GM19452 (cell line): Measurements from ENCODE around the gene METTL25B.

Experiments
- ATAC-seq: cut with Tn5 transposase; IDR thresholded peaks from one replicate; pipeline ENCODE4 v1.9.1; 2021; ENCODE audit not compliant: unreplicated experiment

The METTL25B gene

GRCh38 chr1:156725683-156726280, 2.5 kb upstream of the METTL25B start:
- no peak for ATAC-seq

- ATAC-seq: no peak
Measured at GRCh38 chr1:156726549-156727226, 1.6 kb upstream of the METTL25B start.

- no peak for ATAC-seq
Measured at GRCh38 chr1:156727492-156727891, 777 bp upstream of the METTL25B start.

- peak; percentile 90 for ATAC-seq
Measured at GRCh38 chr1:156728599-156729462, 562 bp downstream of the METTL25B start, which contains the start of gene ISG20L2. Gene ISG20L2 (minus strand): TSS chr1:156728766. CDS start chr1:156727652, 1,114 bp downstream.

- ATAC-seq: no peak
Measured at GRCh38 chr1:156733989-156734584, 5.8 kb downstream of the METTL25B start.

GRCh38 chr1:156738407-156738806, 10.1 kb downstream of the METTL25B start:
- ATAC-seq: no peak

GRCh38 chr1:156738916-156739315, 10.6 kb downstream of the METTL25B start:
- ATAC-seq: no peak

- ATAC-seq: no peak
Measured at GRCh38 chr1:156740237-156740740, 12.0 kb downstream of the METTL25B start.

- peak; percentile 83 for ATAC-seq
Measured at GRCh38 chr1:156740741-156741480, 12.6 kb downstream of the METTL25B start, which contains the start of gene MRPL24. Gene MRPL24 (minus strand): TSS chr1:156741088. CDS start chr1:156738704, 2,384 bp downstream.

GRCh38 chr1:156741481-156741983, 13.3 kb downstream of the METTL25B start:
- no peak for ATAC-seq

GRCh38 chr1:156742017-156742416, 13.7 kb downstream of the METTL25B start:
- ATAC-seq: no peak

GRCh38 chr1:156742801-156743200, 14.5 kb downstream of the METTL25B start:
- ATAC-seq: no peak

GRCh38 chr1:156743367-156744302, 15.4 kb downstream of the METTL25B start:
- no peak for ATAC-seq

GRCh38 chr1:156744344-156744743, 16.1 kb downstream of the METTL25B start:
- ATAC-seq: no peak

- no peak for ATAC-seq
Measured at GRCh38 chr1:156744786-156745419, 16.6 kb downstream of the METTL25B start.

- no peak for ATAC-seq
Measured at GRCh38 chr1:156745881-156746280, 17.6 kb downstream of the METTL25B start.

- no peak for ATAC-seq
Measured at GRCh38 chr1:156746406-156746727, 18.1 kb downstream of the METTL25B start.

GRCh38 chr1:156746728-156747631, 18.7 kb downstream of the METTL25B start:
- ATAC-seq: no peak
